GM21529 (cell line): ENCODE measurements around the gene INPP4B.
"Not testable (repeated sequence)": the region's sequence is repeated elsewhere in the genome, so short reads cannot be mapped to it uniquely, and the experiment has no call there.

Experiments
- ATAC-seq: cut with Tn5 transposase; IDR thresholded peaks from one replicate; pipeline ENCODE4 v1.9.1; 2021; ENCODE audit not compliant: unreplicated experiment

INPP4B gene

DNA sequence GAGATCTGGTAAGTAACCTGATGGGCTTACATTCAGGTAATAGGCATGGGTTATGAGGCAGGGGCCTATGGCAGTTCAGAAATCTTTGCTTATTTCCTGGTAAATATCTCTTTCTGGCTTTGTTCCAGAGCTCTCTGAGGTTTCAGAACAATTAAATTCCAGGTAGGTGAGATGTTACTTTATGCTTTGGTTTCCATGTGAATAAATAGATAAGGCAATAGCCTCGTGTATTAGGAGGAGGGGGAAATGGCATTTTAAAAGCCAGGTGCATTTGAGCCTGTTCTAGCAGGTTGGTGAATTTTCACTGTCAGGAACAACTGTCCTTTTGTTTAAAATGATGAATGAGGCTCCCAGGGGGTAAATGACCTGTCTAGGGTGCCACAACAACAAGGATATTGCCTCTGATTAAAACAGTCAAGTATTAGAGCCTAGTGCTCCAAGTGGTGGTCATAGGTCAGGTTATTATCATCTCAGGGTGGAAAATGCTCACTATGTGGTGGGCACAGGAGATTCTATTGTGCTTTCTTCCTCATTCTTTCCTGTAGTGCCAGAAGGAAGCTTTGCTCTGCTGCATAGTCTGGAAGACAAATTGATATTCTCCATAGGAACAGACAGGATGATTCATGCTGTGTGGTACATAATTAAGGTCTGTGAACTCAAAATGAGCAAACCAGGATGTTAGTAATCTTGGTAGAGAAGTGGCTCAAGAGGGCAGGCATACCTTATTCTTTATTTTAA is 296.2 kb downstream of the INPP4B start:
- ATAC-seq = no peak

DNA sequence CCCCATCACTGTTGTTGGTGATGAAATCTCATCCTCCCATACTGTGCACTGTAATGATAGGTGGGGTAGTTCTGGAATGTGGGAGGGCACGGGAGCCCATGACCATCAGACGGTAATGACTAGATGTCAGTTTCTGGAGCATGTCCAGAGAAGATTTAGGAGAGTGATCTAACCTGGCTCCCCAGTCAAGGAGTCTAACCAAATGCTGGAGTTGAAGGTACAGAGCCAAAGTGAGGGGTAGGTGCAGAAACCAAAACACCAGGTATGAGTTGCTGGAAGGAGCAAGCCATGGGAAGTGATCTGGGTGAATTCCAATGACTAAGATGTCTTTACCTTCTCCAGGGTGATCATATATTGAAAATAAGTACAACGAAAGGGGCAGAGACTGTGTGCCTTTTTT is 296.9 kb downstream of the INPP4B start:
- no peak for ATAC-seq

GRCh38 chr4:142548491-142548890 is 297.6 kb downstream of the INPP4B start:
- no peak for ATAC-seq

DNA sequence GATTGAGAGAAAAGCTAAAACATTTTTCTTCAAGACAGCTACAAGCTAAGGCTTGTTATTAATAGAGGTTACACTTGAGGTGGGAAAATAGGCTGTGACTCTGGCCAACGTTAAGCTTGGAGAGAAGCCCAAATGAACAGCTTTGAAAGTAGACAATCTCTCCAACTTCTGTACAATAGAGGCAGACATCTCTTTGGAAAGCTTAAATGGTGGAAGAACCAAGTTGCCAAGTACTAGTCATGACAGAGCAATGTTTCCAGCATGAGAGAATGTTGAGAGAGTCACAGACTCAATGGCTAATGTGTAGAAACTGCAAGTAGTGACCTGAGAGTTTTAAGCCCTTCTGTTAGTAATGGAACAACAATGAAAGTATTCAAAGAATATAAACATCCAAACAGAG is 298.1 kb downstream of the INPP4B start:
- ATAC-seq = no peak

GRCh38 chr4:142544594-142544993 is 301.5 kb downstream of the INPP4B start:
- no peak for ATAC-seq

- ATAC-seq = no peak
Measured at GRCh38 chr4:142544039-142544438, 302.1 kb downstream of the INPP4B start.

DNA sequence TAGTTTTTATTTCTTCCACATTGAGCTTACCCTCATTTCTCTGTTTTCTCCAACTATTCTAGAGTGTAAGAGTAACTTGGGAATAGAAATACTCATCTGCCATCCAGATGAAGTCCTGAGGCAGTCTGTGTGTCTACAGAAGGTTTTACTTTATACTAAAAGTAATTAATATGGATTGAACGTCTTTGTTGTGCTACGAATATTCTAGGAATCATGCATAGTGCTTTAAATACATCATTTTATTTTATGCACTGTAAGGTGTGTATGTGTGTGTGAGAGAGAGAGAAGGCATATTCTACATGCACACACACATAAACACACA is 305.7 kb downstream of the INPP4B start:
- ATAC-seq = no peak

DNA sequence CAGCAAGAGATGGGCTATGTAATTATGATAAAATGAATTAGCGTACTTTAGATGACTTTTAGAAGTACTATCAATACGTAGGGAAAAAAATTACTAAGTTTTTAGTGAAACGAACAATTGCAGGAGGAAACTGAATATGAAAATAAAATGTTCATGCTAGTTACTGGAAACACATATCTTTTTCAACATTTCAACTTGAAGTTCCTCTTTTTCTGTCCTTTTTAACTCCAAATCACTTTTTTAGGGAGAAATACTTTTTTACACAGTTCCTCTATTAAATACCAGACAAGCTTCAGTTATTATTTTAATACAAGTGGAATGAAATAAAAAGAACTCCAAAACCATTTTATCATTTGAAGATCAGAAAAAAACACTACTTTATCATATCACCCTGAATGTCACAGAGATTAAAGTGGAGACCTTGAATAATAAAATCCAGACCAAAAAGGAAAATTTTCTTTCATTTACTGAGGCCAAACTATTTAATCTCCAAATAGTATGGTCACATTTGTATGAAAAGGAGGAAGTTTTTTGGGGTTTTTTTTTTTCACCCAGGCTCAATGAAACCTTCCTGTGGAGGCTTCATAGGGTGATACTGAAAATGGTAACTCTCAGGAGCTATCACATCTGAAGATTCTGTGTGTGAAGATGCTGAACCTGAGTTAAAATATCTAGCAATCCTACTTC is 306.2 kb downstream of the INPP4B start:
- ATAC-seq = no peak

- no peak for ATAC-seq
Measured at GRCh38 chr4:142535009-142535408, 311.1 kb downstream of the INPP4B start.

- no peak for ATAC-seq
Measured at GRCh38 chr4:142532054-142532453, 314.0 kb downstream of the INPP4B start.

DNA sequence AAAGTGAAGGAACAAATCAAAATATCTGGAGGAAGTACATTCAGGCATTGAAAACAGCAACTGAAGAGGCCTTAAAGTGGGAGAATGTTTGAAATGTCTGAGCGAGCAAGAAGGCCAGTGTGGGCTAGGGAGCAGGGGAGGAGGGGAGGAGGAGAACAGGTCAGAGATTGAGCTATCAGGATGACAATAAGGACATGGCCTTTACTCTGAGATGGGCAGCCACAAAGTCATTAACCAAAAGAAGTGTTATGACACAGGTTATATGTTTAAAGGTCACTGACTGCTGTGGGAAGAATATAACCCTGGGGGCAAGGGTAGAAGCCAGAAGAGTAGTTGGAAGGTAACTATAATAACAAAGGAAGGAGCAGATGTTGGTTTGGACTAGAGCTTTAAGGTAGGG is 315.4 kb downstream of the INPP4B start:
- ATAC-seq = no peak

DNA sequence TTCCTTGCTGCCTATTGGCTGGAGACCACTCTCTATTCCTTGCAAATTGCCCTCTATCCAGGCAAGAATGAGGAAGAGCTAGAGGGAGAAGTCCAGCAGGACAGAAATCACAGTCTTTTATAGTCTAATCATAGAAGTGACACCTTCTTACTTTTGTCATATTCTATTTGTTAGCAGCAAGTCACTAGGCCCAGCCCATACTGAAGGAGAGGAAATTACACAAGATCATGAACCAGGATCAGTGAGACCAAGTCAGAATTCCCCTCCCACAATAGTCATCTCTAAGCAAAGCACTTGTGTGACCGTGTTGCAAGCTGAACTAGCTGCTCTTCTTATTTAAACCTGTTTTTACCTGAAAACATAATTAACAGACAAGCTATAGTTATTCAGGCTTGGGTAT is 317.7 kb downstream of the INPP4B start:
- ATAC-seq = no peak

DNA sequence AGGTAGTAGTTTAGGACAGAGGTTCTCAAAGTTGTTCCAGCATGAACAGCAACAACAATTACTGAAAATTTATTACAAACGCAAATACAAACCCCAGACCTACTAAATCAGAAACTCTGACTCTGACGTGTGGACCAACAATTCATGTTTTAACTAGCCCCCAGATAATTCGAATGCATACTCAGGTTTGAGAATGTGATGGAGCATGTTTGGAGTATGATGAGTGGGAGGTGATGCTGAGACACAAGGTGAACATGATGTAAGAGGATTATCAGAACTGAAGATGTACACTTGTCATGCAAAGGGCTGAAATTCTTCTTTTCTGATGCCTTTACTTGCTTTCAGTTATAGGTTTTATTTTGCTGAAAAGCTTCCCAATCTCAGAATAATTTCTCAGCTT is 323.0 kb downstream of the INPP4B start:
- no peak for ATAC-seq

DNA sequence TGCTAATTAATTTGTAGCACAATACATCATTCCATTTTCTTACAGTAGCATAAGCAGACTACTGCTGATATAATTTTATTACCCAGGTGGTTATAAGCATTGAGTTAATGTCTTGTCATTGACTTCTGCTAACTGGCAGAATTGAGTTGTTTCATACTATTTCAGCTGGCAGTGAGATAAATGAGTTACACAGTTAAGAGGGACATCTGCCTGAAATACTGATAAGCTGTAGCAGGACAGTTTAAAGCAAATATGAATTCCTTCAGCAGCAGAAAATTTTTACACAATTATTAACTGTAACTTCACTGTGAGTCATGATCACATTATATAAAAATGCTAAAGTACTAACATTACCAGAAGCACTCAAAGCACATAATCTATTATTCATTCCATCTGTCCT is 326.8 kb downstream of the INPP4B start:
- no peak for ATAC-seq

GRCh38 chr4:142516686-142517526 is 329.2 kb downstream of the INPP4B start:
- ATAC-seq = no peak

DNA sequence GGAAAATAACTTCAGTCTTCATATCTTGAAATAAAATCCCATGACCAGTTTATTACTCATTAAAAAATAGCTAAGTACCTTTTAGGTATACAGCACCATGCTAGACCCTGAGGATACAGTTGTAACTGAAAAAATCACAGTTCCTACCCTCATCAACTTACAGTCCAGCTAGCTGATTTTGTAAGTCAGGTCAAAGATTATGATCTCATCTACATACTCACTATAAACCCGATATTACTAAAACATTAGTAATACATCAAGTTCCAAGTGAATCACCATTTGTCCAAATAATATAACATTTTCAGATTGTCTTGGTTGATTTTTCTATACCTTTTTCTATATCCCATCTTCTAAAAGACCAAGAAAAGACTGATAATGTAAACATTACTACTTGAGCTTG is 333.9 kb downstream of the INPP4B start:
- ATAC-seq = no peak

- no peak for ATAC-seq
Measured at GRCh38 chr4:142509881-142510280, 336.2 kb downstream of the INPP4B start.

- ATAC-seq = not testable (repeated sequence)
Measured at GRCh38 chr4:142509381-142509780, 336.7 kb downstream of the INPP4B start.

GRCh38 chr4:142500966-142501365 is 345.1 kb downstream of the INPP4B start:
- no peak for ATAC-seq

DNA sequence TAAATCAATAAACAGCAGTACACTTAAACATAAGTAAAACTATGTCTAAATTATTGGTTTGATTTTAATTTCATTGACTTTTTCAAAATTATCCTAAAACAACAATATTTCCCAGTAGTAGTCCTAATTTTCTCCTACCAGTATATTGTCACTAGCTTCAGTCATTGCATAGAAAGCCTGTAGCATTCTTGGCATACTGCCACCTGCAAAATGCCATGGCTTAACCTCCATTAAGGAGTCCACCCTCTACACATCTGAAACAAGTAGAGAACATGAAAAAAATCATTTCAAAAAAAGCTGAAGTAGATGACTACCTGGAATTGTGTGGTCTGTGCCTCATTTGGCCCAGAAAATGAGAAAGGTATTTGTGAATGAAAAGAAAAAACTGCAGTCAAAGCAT is 348.5 kb downstream of the INPP4B start:
- no peak for ATAC-seq

DNA sequence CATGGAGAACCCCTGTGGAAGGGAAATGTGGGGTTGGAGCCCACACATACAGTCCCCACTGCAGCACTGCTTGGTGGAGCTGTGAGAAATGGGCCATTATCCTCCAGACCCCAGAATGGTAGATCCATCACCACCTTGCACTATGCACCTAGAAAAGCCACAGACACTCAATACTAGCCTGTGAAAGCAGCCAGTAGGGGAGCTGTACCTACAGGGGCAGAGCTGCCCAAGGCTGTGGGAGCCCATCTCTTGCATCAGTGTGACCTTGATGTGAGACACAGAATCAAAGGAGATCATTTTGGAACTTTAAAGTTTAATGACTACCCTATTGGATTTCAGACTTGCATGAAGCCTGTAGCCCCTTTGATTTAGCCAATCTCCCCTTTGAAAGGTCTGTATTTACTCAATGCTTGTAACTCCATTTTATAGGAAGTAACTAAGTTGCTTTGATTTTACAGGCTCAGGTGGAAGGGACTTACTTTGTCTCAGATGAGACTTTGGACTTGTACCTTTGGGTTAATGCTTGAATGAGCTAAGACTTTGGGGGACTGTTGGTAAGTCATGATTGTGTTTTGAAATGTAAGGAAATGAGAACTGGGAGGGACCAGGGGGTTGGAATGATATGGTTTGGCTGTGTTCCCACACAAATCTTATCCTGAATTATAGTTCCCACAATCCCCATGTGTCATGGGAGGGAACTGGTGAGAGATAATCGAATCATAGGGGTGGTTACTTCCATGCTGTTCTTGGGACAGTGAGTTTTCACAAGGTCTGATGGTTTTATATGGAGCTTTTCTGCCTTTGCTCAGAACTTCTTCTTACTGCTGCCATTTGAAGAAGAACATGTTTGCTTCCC is 352.6 kb downstream of the INPP4B start:
- no peak for ATAC-seq
